ENCODE data around the gene OTUD7B.

- TF ChIP-seq, protein P1, sequence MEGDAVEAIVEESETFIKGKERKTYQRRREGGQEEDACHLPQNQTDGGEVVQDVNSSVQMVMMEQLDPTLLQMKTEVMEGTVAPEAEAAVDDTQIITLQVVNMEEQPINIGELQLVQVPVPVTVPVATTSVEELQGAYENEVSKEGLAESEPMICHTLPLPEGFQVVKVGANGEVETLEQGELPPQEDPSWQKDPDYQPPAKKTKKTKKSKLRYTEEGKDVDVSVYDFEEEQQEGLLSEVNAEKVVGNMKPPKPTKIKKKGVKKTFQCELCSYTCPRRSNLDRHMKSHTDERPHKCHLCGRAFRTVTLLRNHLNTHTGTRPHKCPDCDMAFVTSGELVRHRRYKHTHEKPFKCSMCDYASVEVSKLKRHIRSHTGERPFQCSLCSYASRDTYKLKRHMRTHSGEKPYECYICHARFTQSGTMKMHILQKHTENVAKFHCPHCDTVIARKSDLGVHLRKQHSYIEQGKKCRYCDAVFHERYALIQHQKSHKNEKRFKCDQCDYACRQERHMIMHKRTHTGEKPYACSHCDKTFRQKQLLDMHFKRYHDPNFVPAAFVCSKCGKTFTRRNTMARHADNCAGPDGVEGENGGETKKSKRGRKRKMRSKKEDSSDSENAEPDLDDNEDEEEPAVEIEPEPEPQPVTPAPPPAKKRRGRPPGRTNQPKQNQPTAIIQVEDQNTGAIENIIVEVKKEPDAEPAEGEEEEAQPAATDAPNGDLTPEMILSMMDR (IDR thresholded peaks at IDR 0.05) = no peak
- no peak for TF ChIP-seq EP300 (IDR thresholded peaks at IDR 0.05)
- TF ChIP-seq POLR2A (IDR thresholded peaks at IDR 0.05) = no peak
These were observed 1.8 kb downstream of the OTUD7B start for GRCh38 chr1:150008699-150009098.
